IMR-90 (cell line): ENCODE measurements around the gene PFN1. TPM values are rescaled to one million over a fixed set of nuclear protein-coding genes. Genes with fewer than 3 reads are reported as not detected.

Source experiments
- ATAC-seq: fragments of 200-7000 bp; cut with Tn5 transposase; 2 replicates; pipeline ENCODE4 v1.9.1; 2020; ENCODE audit warnings: low read depth, mild to moderate bottlenecking, moderate library complexity
- BruUV-seq: library from RNA; stranded (reverse); fragments of 400-500 nt; replicated peaks from 2 replicates; lab custom pipeline; 2021; lab: Mats Ljungman, UMichigan
- CTCF ChIA-PET: fragments of 300-600 bp; formaldehyde crosslinking; extraction: SDS; loops from one replicate; lab custom pipeline; 2021; ENCODE audit warnings: antibody characterized with exemption; lab: Yijun Ruan, JAX
- POLR2A ChIA-PET: fragments of 300-600 bp; sonication (Branson Sonifier 250); formaldehyde crosslinking; loops from one replicate; lab custom pipeline; 2022; ENCODE audit warnings: antibody characterized with exemption; ENCODE audit not compliant: unreplicated experiment; lab: Charles Lee
- DNase-seq: peaks from one replicate; pipeline ENCODE4 v3.0.0; 2013
- H2AFZ ChIP-seq: replicated peaks from 2 replicates; pipeline ENCODE3; 2013; ENCODE audit warnings: low read length, mild to moderate bottlenecking; ENCODE audit not compliant: poor library complexity
- H2AK5ac ChIP-seq: 2 replicates; pipeline ENCODE4 v1.6.1; 2013; ENCODE audit warnings: low read depth, low read length, inconsistent platforms
- H2AK9ac ChIP-seq: replicated peaks from 2 replicates; pipeline ENCODE3; 2013; ENCODE audit warnings: mild to moderate bottlenecking, low read depth, low read length, moderate library complexity; ENCODE audit not compliant: poor library complexity
- H2BK120ac ChIP-seq: 2 replicates; pipeline ENCODE4 v1.6.1; 2013; ENCODE audit warnings: low read depth, low read length, inconsistent platforms
- H2BK15ac ChIP-seq: 3 replicates; pipeline ENCODE4 v1.6.1; 2013; ENCODE audit warnings: low read depth, low read length, inconsistent platforms
- H2BK20ac ChIP-seq: 2 replicates; pipeline ENCODE4 v1.6.1; 2013; ENCODE audit warnings: low read depth, mild to moderate bottlenecking, inconsistent platforms, low read length, moderate library complexity
- H2BK5ac ChIP-seq: 2 replicates; pipeline ENCODE4 v1.6.1; 2013; ENCODE audit warnings: mild to moderate bottlenecking, low read depth, low read length, inconsistent platforms; ENCODE audit not compliant: poor library complexity, severe bottlenecking
- H3K14ac ChIP-seq: replicated peaks from 2 replicates; pipeline ENCODE4 v1.6.1; 2013; ENCODE audit warnings: low read depth, low read length, inconsistent platforms
- H3K18ac ChIP-seq: 2 replicates; pipeline ENCODE4 v1.6.1; 2013; ENCODE audit warnings: low read depth, low read length, control low read depth
- H3K23ac ChIP-seq: 2 replicates; pipeline ENCODE4 v1.6.1; 2013; ENCODE audit warnings: low read depth, low read length, inconsistent platforms
- H3K27ac ChIP-seq: 2 replicates; pipeline ENCODE4 v1.5.1; 2013; ENCODE audit warnings: mild to moderate bottlenecking, control low read depth, low read length; ENCODE audit not compliant: insufficient read depth
- H3K27me3 ChIP-seq: 2 replicates; pipeline ENCODE4 v1.6.1; 2013; ENCODE audit warnings: low read length; ENCODE audit not compliant: control insufficient read depth, insufficient read depth
- H3K36me3 ChIP-seq: 2 replicates; pipeline ENCODE4 v1.6.1; 2013; ENCODE audit warnings: low read length, mixed read lengths; ENCODE audit not compliant: control insufficient read depth, insufficient read depth
- H3K4ac ChIP-seq: 2 replicates; pipeline ENCODE4 v1.6.1; 2013; ENCODE audit warnings: low read depth, low read length, inconsistent platforms
- H3K4me1 ChIP-seq: 2 replicates; pipeline ENCODE4 v1.6.1; 2013; ENCODE audit warnings: low read length, mixed read lengths; ENCODE audit not compliant: control insufficient read depth, insufficient read depth
- H3K4me2 ChIP-seq: 2 replicates; pipeline ENCODE4 v1.6.1; 2013; ENCODE audit warnings: low read depth, mild to moderate bottlenecking, control low read depth, low read length, moderate library complexity
- H3K4me3 ChIP-seq: 2 replicates; pipeline ENCODE4 v1.5.1; 2013; ENCODE audit warnings: low read depth, mild to moderate bottlenecking, control low read depth, low read length, moderate library complexity; ENCODE audit not compliant: insufficient read depth
- H3K56ac ChIP-seq: 2 replicates; pipeline ENCODE4 v1.6.1; 2013; ENCODE audit warnings: low read length, inconsistent platforms; ENCODE audit not compliant: insufficient read depth; ENCODE audit errors: extremely low read depth
- H3K79me1 ChIP-seq, 2 experiments: 2 replicates each; pipeline ENCODE4 v1.6.1; 2013; ENCODE audit warnings: low read length in 2 of 2, inconsistent platforms in 1 of 2, low read depth in 1 of 2
- H3K9ac ChIP-seq: 2 replicates; pipeline ENCODE4 v1.6.1; 2013; ENCODE audit warnings: low read depth, low read length, control low read depth
- H3K9me1 ChIP-seq: 2 replicates; pipeline ENCODE4 v1.6.1; 2013; ENCODE audit warnings: low read length, inconsistent platforms; ENCODE audit not compliant: insufficient read depth
- H3K9me3 ChIP-seq: 2 replicates; pipeline ENCODE4 v1.6.1; 2013; ENCODE audit warnings: low read length; ENCODE audit not compliant: control insufficient read depth, insufficient read depth
- H4K20me1 ChIP-seq: 2 replicates; pipeline ENCODE4 v1.6.1; 2013; ENCODE audit warnings: low read length, inconsistent platforms; ENCODE audit not compliant: insufficient read depth
- H4K5ac ChIP-seq: 2 replicates; pipeline ENCODE4 v1.6.1; 2013; ENCODE audit warnings: mild to moderate bottlenecking, low read depth, low read length, control low read depth
- H4K8ac ChIP-seq, 2 experiments: 2 replicates each; pipeline ENCODE4 v1.6.1; 2013; ENCODE audit warnings: low read depth in 2 of 2, low read length in 2 of 2, control low read depth in 1 of 2, inconsistent platforms in 1 of 2
- H4K91ac ChIP-seq: 2 replicates; pipeline ENCODE4 v1.6.1; 2013; ENCODE audit warnings: low read depth, low read length, inconsistent platforms; ENCODE audit not compliant: insufficient read depth
- BHLHE40 ChIP-seq: fragments of 150-350 bp; IDR thresholded peaks from 2 replicates; pipeline ENCODE4 v1.6.1; 2016; ENCODE audit warnings: mild to moderate bottlenecking, low read depth, low read length
- ELK1 ChIP-seq: fragments of 150-350 bp; IDR thresholded peaks from 2 replicates; pipeline ENCODE4 v1.6.1; 2016; ENCODE audit warnings: low read depth, mild to moderate bottlenecking, low read length, moderate library complexity, borderline replicate concordance
- MXI1 ChIP-seq: IDR thresholded peaks from 2 replicates; pipeline ENCODE4 v1.6.1; 2012; ENCODE audit warnings: low read depth, mild to moderate bottlenecking, low read length, moderate library complexity, borderline replicate concordance
- WGBS, 2 experiments: methylation state at CpG; one replicate each; pipeline versions ENCODE4 v1.1.5 to v1.1.7; 2013; ENCODE audit warnings: missing lambda C conversion rate in 2 of 2; ENCODE audit not compliant: insufficient read length in 1 of 2; ENCODE audit errors: extremely low coverage in 2 of 2; 5-methylcytosine and 5-hydroxymethylcytosine counted together
- dilution Hi-C: fragments of 300-500 bp; cut with HindIII; formaldehyde crosslinking; loops from one replicate; pipeline ENCODE4 v1.14.3; 2018; ENCODE audit warnings: low sequenced_read_pairs; ENCODE audit not compliant: unreplicated experiment
- in situ Hi-C: fragments of 300-500 bp; cut with MboI; formaldehyde crosslinking; loops from 3 replicates; pipeline ENCODE4 v1.14.3; 2019; ENCODE audit warnings: low sequenced_read_pairs, inconsistent platforms, mixed read lengths
- intact Hi-C: fragments of 100-400 bp; cut with micrococcal nuclease; formaldehyde crosslinking; loops from 2 replicates; pipeline ENCODE4 v1.10.0; 2022
- polyA plus RNA-seq, 3 experiments: library from polyadenylated mRNA; depleted of rRNA; stranded (reverse); fragments of >200 nt; gene quantifications; 2 replicates each; pipeline ENCODE4 v1.2.3, GENCODE V29; 2012; ENCODE audit warnings: low replicate concordance in 1 of 3
- total RNA-seq: library from RNA; depleted of rRNA; stranded (reverse); fragments of >200 nt; gene quantifications from 2 replicates; pipeline ENCODE4 v1.2.3, GENCODE V29; 2012

Gene PFN1
- total and polyA plus RNA-seq, 2 of the 4 experiments (the other 2 are of a cell fraction) = 348 to 1,671 TPM

- no peak for DNase-seq
- BruUV-seq = no TSS peak
- no peak overlapping the region for H3K27ac ChIP-seq
- no peak overlapping the region for H3K4me3 ChIP-seq
- no peak overlapping the region for H3K23ac ChIP-seq
- H2BK20ac ChIP-seq = no peak overlapping the region
- intact Hi-C loops = no loop called here
- TF ChIP-seq BHLHE40 (no peak), MXI1 (no peak), ELK1 (no peak)
- H3K14ac ChIP-seq = no peak overlapping the region
- no peak overlapping the region for H4K8ac ChIP-seq
- CTCF ChIA-PET = no interaction called here
- H2BK5ac ChIP-seq = no peak overlapping the region
- H2BK120ac ChIP-seq = no peak overlapping the region
- in situ Hi-C loops = no loop called here
- H3K36me3 ChIP-seq = peaks cover 46% of the 10 kb centered on the region
- H3K9me1 ChIP-seq = peaks cover 15% of the 10 kb centered on the region; the same call in 1 of the 2 replicates
- H3K4ac ChIP-seq = no peak overlapping the region
- H3K56ac ChIP-seq = no peak overlapping the region
- H3K27me3 ChIP-seq = no peaks in the 10 kb centered on the region
- peaks cover 66% of the 10 kb centered on the region for H4K20me1 ChIP-seq
- H2BK15ac ChIP-seq = no peak overlapping the region
- H2AK9ac ChIP-seq = no peak overlapping the region
- peaks cover 22 to 61% of the 10 kb centered on the region in 2 experiments; a peak in 3 of 4 replicates for H3K79me1 ChIP-seq
- no peak for ATAC-seq
- H3K4me1 ChIP-seq = peaks cover 19% of the 10 kb centered on the region
- POLR2A ChIA-PET = no interaction called here
- WGBS, 2 experiments = 86% methylated on average over 1 of the region's 13 CpGs; no CpG with 5 or more reads in 1 of the 2 experiments
- H2AK5ac ChIP-seq = no peak overlapping the region
- H3K9me3 ChIP-seq = no peaks in the 10 kb centered on the region
- dilution Hi-C loops = no loop called here
- H3K18ac ChIP-seq = no peak overlapping the region
- H4K5ac ChIP-seq = no peak overlapping the region
- no peak overlapping the region for H3K4me2 ChIP-seq
- H3K9ac ChIP-seq = no peak overlapping the region
- no peak overlapping the region for H4K91ac ChIP-seq
- no peak overlapping the region for H2AFZ ChIP-seq
Measured at GRCh38 chr17:4942760-4943508, 5.4 kb downstream of the PFN1 start.
